ENCODE data around the gene CCDC38.

The CCDC38 gene

DNA sequence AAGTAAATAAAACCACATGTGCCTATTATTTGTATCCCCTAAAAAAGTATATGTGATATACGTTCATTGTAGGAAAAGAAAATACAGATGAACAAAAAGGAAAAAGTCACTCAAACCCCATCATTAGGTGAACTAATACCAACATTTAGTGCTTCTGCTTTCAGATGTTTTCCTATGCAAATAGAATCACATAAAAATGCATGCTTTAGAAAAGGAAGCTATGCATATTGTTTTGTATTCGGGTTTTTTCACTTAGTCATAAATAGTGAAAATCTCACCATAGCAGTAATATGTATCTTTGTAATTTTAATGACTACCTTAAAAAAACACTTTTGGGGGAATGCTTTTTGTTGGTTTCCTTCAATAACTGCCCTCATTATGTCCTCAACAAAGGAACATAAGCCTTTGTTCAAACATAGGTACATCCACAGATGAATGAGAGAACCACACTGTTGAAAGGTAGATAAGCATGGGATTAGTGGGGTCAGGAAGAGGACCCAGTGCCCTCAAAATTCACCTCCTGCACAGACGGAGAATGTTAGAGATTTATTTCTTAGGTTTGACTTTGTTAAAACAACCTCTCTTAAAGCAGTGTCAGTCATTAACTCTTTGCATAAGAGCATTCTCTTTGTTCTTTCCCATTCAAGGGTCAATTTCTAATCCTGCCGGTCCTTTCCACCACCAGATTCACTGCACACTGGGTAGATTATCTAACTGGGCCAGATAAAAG is 7.2 kb upstream of the CCDC38 start:
- POLR2A ChIA-PET: no interaction called here
- WGBS (ENCODE audit: insufficient coverage): no CpG with 5 or more reads among the region's 4 CpGs
- H3K9me3 ChIP-seq (ENCODE audit: control extremely low read depth in 1 of 5, control insufficient read depth in 4 of 5, insufficient read depth in 2 of 5, low read depth in 1 of 5, low read length in 4 of 5): no peaks in the 10 kb centered on the region
- DNase-seq: no peak
- H3K27me3 ChIP-seq (replicated peaks in 2 of 5; ENCODE audit: control insufficient read depth in 4 of 5, insufficient read depth in 5 of 5, low read length in 4 of 5): no peaks in the 10 kb centered on the region
- H3K27ac ChIP-seq (ENCODE audit: insufficient read depth in 1 of 2, low read depth in 1 of 2, low read length in 2 of 2, poor library complexity in 1 of 2, severe bottlenecking in 2 of 2): no peak overlapping the region
- H3K4me1 ChIP-seq (ENCODE audit: control extremely low read depth in 1 of 4, control insufficient read depth in 4 of 4, insufficient read depth in 4 of 4, low read length in 3 of 4): no peaks in the 10 kb centered on the region
- H3K36me3 ChIP-seq (ENCODE audit: control insufficient read depth in 4 of 4, insufficient read depth in 4 of 4, low read length in 3 of 4): no peaks in the 10 kb centered on the region
- CTCF ChIA-PET: no interaction called here
- H3K4me3 ChIP-seq (ENCODE audit: control insufficient read depth in 1 of 7, extremely low read depth in 1 of 7, insufficient read depth in 4 of 7, low read depth in 2 of 7, low read length in 6 of 7): no peak overlapping the region

DNA sequence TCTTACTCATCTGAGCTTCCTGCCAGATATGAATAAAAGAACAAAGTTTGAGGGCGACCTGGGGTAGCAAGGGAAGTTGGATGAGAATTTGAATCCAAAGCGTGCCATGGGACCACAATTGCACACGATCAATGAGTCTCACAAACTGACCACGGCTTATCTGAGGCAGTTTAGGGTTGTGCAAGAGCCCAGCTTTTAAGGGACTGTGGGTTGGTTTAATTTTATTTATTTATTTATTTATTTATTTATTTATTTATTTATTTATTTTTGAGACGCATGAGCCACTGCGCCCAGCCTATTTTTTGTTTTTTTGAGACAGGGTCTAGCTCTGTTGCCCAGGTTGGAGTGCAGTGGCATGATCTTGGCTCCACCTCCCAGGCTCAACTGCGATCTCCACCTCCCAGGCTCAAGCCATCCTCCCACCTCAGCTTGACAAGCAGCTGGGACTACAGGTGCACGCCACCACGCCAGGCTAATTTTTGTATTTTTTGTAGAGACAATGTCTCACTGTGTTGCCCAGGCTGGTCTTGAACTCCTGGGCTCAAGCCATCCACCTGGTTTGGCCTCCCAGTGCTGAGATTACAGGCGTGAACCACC is 1.8 kb upstream of the CCDC38 start:
- Histone ChIP-seq H3K9me3 (ENCODE audit: control extremely low read depth in 1 of 5, control insufficient read depth in 4 of 5, insufficient read depth in 2 of 5, low read depth in 1 of 5, low read length in 4 of 5) (no peaks in the 10 kb centered on the region), H3K4me3 (ENCODE audit: control insufficient read depth in 1 of 7, extremely low read depth in 1 of 7, insufficient read depth in 4 of 7, low read depth in 2 of 7, low read length in 6 of 7) (peak overlapping the region in 2 of 7 experiments; percentile 77 to 90), H3K4me1 (ENCODE audit: control extremely low read depth in 1 of 4, control insufficient read depth in 4 of 4, insufficient read depth in 4 of 4, low read length in 3 of 4) (peaks cover 0 to 13% (median 7%) of the 10 kb centered on the region in 4 experiments), H3K27ac (ENCODE audit: insufficient read depth in 1 of 2, low read depth in 1 of 2, low read length in 2 of 2, poor library complexity in 1 of 2, severe bottlenecking in 2 of 2) (no peak overlapping the region), H3K36me3 (ENCODE audit: control insufficient read depth in 4 of 4, insufficient read depth in 4 of 4, low read length in 3 of 4) (no peaks in the 10 kb centered on the region), H3K27me3 (replicated peaks in 2 of 5; ENCODE audit: control insufficient read depth in 4 of 5, insufficient read depth in 5 of 5, low read length in 4 of 5) (no peaks in the 10 kb centered on the region)
- 94% methylated on average over 5 of the region's 10 CpGs for WGBS (ENCODE audit: insufficient coverage)
- DNase-seq: peak in 1 of 3 donors; percentile 14
- POLR2A ChIA-PET: interaction anchor here (1.6 kb wide), 1 partner anchor 9 kb away, joined by 4 read pairs; no protein-coding TSS in a partner anchor
- CTCF ChIA-PET: interaction anchor here (0.9 to 4.0 kb wide), 6 partner anchors 10 to 83 kb away, joined by 3 to 30 read pairs (median 4); no protein-coding TSS in a partner anchor

DNA sequence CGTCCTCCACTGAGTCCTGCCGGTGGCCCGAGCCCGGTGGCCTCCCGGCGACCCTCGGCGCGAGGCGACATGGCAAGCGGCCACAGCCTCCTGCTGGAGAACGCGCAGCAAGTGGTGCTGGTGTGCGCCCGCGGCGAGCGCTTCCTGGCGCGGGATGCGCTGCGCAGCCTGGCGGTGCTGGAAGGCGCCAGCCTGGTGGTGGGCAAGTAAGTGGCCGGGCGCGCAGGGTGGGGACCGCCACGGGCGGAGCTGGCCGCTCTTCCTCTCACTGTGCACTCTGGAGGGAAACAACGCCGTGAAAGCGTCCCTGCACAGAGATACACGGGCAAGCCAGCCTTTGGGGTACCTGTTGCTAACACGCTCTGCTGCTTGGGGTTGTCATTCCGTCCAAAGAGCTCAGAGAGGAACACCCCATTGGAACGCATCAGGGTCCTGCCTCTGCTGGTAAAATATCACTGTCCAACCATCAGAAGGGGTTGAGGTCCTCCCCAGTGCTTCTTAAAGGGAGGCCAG is 972 bp upstream of the CCDC38 start, which contains the start of gene AMDHD1:
AMDHD1 (plus strand) TSS at position 2 of the 513 bp plus-strand sequence; CDS start at position 70, 68 bp downstream.
- peak; percentile 77 to 87 (median 83) for DNase-seq
- H3K4me1 ChIP-seq (ENCODE audit: control extremely low read depth in 1 of 4, control insufficient read depth in 4 of 4, insufficient read depth in 4 of 4, low read length in 3 of 4): peaks cover 0 to 13% (median 7%) of the 10 kb centered on the region in 4 experiments
- H3K4me3 ChIP-seq (ENCODE audit: control insufficient read depth in 1 of 7, extremely low read depth in 1 of 7, insufficient read depth in 4 of 7, low read depth in 2 of 7, low read length in 6 of 7): peak within 1 kb of the TSS; percentile 25 to 90 (median 86)
- POLR2A ChIA-PET: interaction anchor here (1.6 kb wide), 1 partner anchor 10 kb away, joined by 4 read pairs; no protein-coding TSS in a partner anchor
- WGBS (ENCODE audit: insufficient coverage): 0% methylated on average over 38 of the region's 38 CpGs
- H3K36me3 ChIP-seq (ENCODE audit: control insufficient read depth in 4 of 4, insufficient read depth in 4 of 4, low read length in 3 of 4): no peaks in the 10 kb centered on the region
- no peaks in the 10 kb centered on the region for H3K9me3 ChIP-seq (ENCODE audit: control extremely low read depth in 1 of 5, control insufficient read depth in 4 of 5, insufficient read depth in 2 of 5, low read depth in 1 of 5, low read length in 4 of 5)
- H3K27ac ChIP-seq (ENCODE audit: insufficient read depth in 1 of 2, low read depth in 1 of 2, low read length in 2 of 2, poor library complexity in 1 of 2, severe bottlenecking in 2 of 2): peak within 1 kb of the TSS; percentile 54 to 68
- no peaks in the 10 kb centered on the region for H3K27me3 ChIP-seq (replicated peaks in 2 of 5; ENCODE audit: control insufficient read depth in 4 of 5, insufficient read depth in 5 of 5, low read length in 4 of 5)
- CTCF ChIA-PET: interaction anchor here (0.6 to 4.0 kb wide), 9 partner anchors 11 to 83 kb away, joined by 3 to 30 read pairs (median 4); no protein-coding TSS in a partner anchor

DNA sequence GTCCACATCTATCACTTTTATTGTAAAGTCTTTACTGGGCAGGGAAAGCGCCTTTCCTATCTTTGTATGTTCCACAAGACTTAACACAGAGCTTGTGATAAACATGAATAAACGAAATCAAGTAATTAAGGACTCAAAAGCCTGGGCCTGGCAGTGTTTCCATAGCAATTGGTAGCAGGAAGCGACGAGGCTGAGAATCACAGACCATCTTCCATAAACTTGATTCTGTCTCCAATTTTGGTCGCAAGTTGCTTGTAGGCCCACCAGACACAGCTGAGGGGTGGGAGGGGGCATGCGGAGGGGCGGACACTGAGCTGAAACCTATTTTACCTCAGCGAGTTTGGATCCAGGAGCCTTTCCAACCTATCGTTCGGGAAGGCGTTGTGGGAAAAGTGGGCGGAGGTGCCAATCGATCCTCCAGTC is 302 bp downstream of the CCDC38 start:
- Histone ChIP-seq H3K4me3 (ENCODE audit: control insufficient read depth in 1 of 7, extremely low read depth in 1 of 7, insufficient read depth in 4 of 7, low read depth in 2 of 7, low read length in 6 of 7) (peak overlapping the region; percentile 25 to 90 (median 86)), H3K4me1 (ENCODE audit: control extremely low read depth in 1 of 4, control insufficient read depth in 4 of 4, insufficient read depth in 4 of 4, low read length in 3 of 4) (peaks cover 0 to 13% (median 7%) of the 10 kb centered on the region in 4 experiments), H3K36me3 (ENCODE audit: control insufficient read depth in 4 of 4, insufficient read depth in 4 of 4, low read length in 3 of 4) (no peaks in the 10 kb centered on the region), H3K27me3 (replicated peaks in 2 of 5; ENCODE audit: control insufficient read depth in 4 of 5, insufficient read depth in 5 of 5, low read length in 4 of 5) (no peaks in the 10 kb centered on the region), H3K27ac (ENCODE audit: insufficient read depth in 1 of 2, low read depth in 1 of 2, low read length in 2 of 2, poor library complexity in 1 of 2, severe bottlenecking in 2 of 2) (peak overlapping the region; percentile 54 to 68), H3K9me3 (ENCODE audit: control extremely low read depth in 1 of 5, control insufficient read depth in 4 of 5, insufficient read depth in 2 of 5, low read depth in 1 of 5, low read length in 4 of 5) (no peaks in the 10 kb centered on the region)
- DNase-seq: peak in 2 of 3 donors; percentile 65 to 76
- 5% methylated on average over 4 of the region's 13 CpGs for WGBS (ENCODE audit: insufficient coverage)
- ChIA-PET POLR2A (interaction anchor here (0.6 kb wide), 1 partner anchor 562 kb away, joined by 4 read pairs; no protein-coding TSS in a partner anchor), CTCF (interaction anchor here (1.2 to 4.0 kb wide), 6 partner anchors 13 to 57 kb away, joined by 3 to 30 read pairs (median 8); no protein-coding TSS in a partner anchor)

DNA sequence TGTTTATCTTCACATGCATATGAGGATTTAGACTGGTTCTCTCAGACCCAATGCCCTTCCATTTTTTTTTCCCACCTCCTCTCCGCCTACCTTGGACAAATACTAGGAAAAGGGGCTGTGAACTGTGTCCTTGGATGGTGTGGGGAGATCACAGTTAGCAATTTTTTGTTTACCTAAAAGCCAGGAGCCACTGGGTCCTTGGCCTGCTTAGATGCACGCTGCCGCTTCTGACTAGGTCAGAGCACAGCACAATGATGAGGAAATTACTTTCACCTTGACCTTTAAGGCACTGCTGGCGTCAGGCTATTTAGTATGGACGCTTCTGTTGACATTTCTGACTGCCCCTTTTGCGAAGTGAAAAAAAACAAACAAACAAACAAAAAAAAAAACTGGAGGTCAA is 1.9 kb downstream of the CCDC38 start:
- ChIA-PET CTCF (interaction anchor here (0.9 to 2.3 kb wide), 3 partner anchors 22 to 59 kb away, joined by 3 to 17 read pairs (median 4); no protein-coding TSS in a partner anchor), POLR2A (no interaction called here)
- H3K36me3 ChIP-seq (ENCODE audit: control insufficient read depth in 4 of 4, insufficient read depth in 4 of 4, low read length in 3 of 4): no peaks in the 10 kb centered on the region
- no peak overlapping the region for H3K4me3 ChIP-seq (ENCODE audit: control insufficient read depth in 1 of 7, extremely low read depth in 1 of 7, insufficient read depth in 4 of 7, low read depth in 2 of 7, low read length in 6 of 7)
- H3K27me3 ChIP-seq (replicated peaks in 2 of 5; ENCODE audit: control insufficient read depth in 4 of 5, insufficient read depth in 5 of 5, low read length in 4 of 5): no peaks in the 10 kb centered on the region
- H3K27ac ChIP-seq (ENCODE audit: insufficient read depth in 1 of 2, low read depth in 1 of 2, low read length in 2 of 2, poor library complexity in 1 of 2, severe bottlenecking in 2 of 2): no peak overlapping the region
- H3K4me1 ChIP-seq (ENCODE audit: control extremely low read depth in 1 of 4, control insufficient read depth in 4 of 4, insufficient read depth in 4 of 4, low read length in 3 of 4): peaks cover 0 to 13% (median 7%) of the 10 kb centered on the region in 4 experiments
- 100% methylated on average over 2 of the region's 6 CpGs for WGBS (ENCODE audit: insufficient coverage)
- no peaks in the 10 kb centered on the region for H3K9me3 ChIP-seq (ENCODE audit: control extremely low read depth in 1 of 5, control insufficient read depth in 4 of 5, insufficient read depth in 2 of 5, low read depth in 1 of 5, low read length in 4 of 5)
- no peak for DNase-seq

DNA sequence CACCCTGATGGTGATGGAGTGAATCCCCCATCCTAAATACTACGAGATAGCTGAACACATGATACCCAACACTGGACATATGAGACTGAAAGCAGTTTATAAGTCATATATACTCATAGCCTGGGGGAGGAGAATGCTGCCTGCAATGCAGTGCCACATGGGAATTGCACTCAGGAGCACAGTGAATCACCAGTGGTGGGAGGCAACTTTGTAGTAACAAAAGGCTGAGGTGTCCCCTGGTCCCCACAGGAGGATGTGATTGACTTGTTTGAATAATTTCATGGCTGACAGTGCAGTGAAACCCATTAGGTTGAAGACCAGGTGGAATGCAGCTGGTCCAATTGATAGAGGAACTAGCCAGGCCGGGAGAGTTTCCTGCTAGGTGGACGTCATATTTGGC is 20.2 kb downstream of the CCDC38 start:
- no peaks in the 10 kb centered on the region for H3K4me1 ChIP-seq (ENCODE audit: control extremely low read depth in 1 of 4, control insufficient read depth in 4 of 4, insufficient read depth in 4 of 4, low read length in 3 of 4)
- POLR2A ChIA-PET: no interaction called here
- 11% methylated on average over 2 of the region's 3 CpGs for WGBS (ENCODE audit: insufficient coverage)
- H3K27me3 ChIP-seq (replicated peaks in 2 of 5; ENCODE audit: control insufficient read depth in 4 of 5, insufficient read depth in 5 of 5, low read length in 4 of 5): peaks cover 0 to 2% (median 0%) of the 10 kb centered on the region in 5 experiments
- DNase-seq: peak in 1 of 3 donors; percentile 13
- CTCF ChIA-PET: interaction anchor here (1.6 kb wide), 1 partner anchor 77 kb away, joined by 7 read pairs; no protein-coding TSS in a partner anchor
- no peak overlapping the region for H3K4me3 ChIP-seq (ENCODE audit: control insufficient read depth in 1 of 7, extremely low read depth in 1 of 7, insufficient read depth in 4 of 7, low read depth in 2 of 7, low read length in 6 of 7)
- H3K36me3 ChIP-seq (ENCODE audit: control insufficient read depth in 4 of 4, insufficient read depth in 4 of 4, low read length in 3 of 4): no peaks in the 10 kb centered on the region
- peaks cover 0 to 1% (median 0%) of the 10 kb centered on the region in 5 experiments for H3K9me3 ChIP-seq (ENCODE audit: control extremely low read depth in 1 of 5, control insufficient read depth in 4 of 5, insufficient read depth in 2 of 5, low read depth in 1 of 5, low read length in 4 of 5)
- H3K27ac ChIP-seq (ENCODE audit: insufficient read depth in 1 of 2, low read depth in 1 of 2, low read length in 2 of 2, poor library complexity in 1 of 2, severe bottlenecking in 2 of 2): no peak overlapping the region
